Thoracic aorta (tissue), 2 donors: ENCODE measurements around the gene LBHD2. TPM values are rescaled to one million over a fixed set of nuclear protein-coding genes. Genes with fewer than 3 reads are reported as not detected.
A peak's percentile ranks its signal among the peaks of the same experiment; 100 is the strongest.

Experiments used
- ATAC-seq: fragments of 150-250 bp; one replicate; pipeline ENCODE4 v1.8.0; 2017; ENCODE audit warnings: low read depth; ENCODE audit not compliant: insufficient number of reproducible peaks, low FRiP score
- DNase-seq: peaks from one replicate; pipeline ENCODE4 v3.0.0-alpha.2; 2020; ENCODE audit warnings: low spot score
- H3K27ac ChIP-seq, 2 donors: fragments of 200-600 bp; sonication (generic); 1 replicate in 1 of 2; 2 replicates in 1 of 2; pipeline ENCODE4 v1.5.1; 2016; ENCODE audit warnings: mild to moderate bottlenecking in 2 of 2, moderate library complexity in 2 of 2
- H3K27me3 ChIP-seq: fragments of 200-600 bp; sonication (generic); replicated peaks from 2 replicates; pipeline ENCODE4 v1.6.0; 2016; ENCODE audit warnings: mild to moderate bottlenecking; ENCODE audit not compliant: insufficient read depth
- H3K36me3 ChIP-seq: fragments of 200-600 bp; sonication (generic); one replicate; pipeline ENCODE4 v1.5.1; 2016
- H3K4me1 ChIP-seq, 2 donors: fragments of 200-600 bp; sonication (generic); 1 replicate in 1 of 2; 2 replicates in 1 of 2; pipeline versions ENCODE4 v1.5.1 to v1.6.0; 2016; ENCODE audit warnings: low read depth in 2 of 2, mild to moderate bottlenecking in 1 of 2; ENCODE audit not compliant: control insufficient read depth in 1 of 2
- H3K4me3 ChIP-seq: fragments of 200-600 bp; sonication (generic); 2 replicates; pipeline ENCODE4 v1.5.1; 2016; ENCODE audit warnings: mild to moderate bottlenecking
- H3K9me3 ChIP-seq: fragments of 200-600 bp; sonication (generic); 2 replicates; pipeline ENCODE4 v1.5.1; 2016
- total RNA-seq, 2 donors: library from RNA; depleted of rRNA; stranded (reverse); fragments of >200 nt; gene quantifications; one replicate each; pipeline versions ENCODE4 v1.1.0 to v1.2.3, GENCODE V29; 2016
- TF ChIP-seq, protein P1 (sequence below): fragments of 200-600 bp; sonication (generic); IDR thresholded peaks from one replicate; pipeline ENCODE4 v1.5.1; 2019; ENCODE audit warnings: antibody characterized with exemption

Gene LBHD2
- total RNA-seq, 2 donors from 2014 or later = not detected

DNA sequence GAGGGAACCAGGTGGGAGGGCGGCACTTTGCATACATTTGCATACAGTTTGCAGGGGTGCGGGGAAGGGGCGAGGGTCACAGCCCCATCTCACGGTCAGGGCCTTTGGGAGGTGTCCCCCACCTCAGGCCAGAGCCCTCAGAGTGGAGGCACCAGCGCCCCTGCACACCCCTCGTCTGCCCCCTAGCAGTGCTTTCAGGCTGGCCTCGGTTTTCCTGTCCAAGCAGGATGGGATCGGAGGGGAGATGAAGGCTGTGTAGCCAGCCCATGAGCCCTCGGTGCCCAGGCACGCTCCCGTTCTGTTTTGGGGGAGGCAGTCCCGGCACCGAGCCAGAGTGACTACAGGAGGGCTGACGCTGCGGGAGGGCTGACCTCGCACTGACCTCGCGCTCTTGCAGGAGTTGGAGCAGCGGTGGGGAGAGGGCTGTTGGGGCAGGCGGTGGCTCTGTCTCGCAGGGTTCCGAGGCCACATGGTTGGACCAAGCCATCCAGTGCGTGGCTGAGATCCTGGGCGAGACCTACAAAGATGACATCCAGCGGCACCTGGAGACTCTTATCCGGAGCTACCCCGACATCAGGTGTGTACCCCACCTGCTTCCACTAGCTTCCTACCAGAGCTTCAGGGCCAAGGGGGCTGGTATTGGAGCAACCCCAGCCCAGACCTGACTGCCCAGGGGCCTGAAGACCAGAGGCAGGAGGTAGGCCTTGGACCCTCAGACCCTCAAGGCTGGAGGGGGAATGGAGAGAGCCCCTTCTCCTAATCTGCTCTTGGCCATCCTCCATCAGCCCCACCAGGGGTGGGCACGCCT is 24.1 kb downstream of the LBHD2 start:
- Histone ChIP-seq H3K9me3 (no peaks in the 10 kb centered on the region), H3K27ac (no peak overlapping the region), H3K4me1 (peaks cover 11 to 34% of the 10 kb centered on the region in 2 donors), H3K4me3 (no peak overlapping the region), H3K36me3 (no peaks in the 10 kb centered on the region), H3K27me3 (peaks cover 9% of the 10 kb centered on the region)
- no peak for DNase-seq
- TF ChIP-seq, protein P1, sequence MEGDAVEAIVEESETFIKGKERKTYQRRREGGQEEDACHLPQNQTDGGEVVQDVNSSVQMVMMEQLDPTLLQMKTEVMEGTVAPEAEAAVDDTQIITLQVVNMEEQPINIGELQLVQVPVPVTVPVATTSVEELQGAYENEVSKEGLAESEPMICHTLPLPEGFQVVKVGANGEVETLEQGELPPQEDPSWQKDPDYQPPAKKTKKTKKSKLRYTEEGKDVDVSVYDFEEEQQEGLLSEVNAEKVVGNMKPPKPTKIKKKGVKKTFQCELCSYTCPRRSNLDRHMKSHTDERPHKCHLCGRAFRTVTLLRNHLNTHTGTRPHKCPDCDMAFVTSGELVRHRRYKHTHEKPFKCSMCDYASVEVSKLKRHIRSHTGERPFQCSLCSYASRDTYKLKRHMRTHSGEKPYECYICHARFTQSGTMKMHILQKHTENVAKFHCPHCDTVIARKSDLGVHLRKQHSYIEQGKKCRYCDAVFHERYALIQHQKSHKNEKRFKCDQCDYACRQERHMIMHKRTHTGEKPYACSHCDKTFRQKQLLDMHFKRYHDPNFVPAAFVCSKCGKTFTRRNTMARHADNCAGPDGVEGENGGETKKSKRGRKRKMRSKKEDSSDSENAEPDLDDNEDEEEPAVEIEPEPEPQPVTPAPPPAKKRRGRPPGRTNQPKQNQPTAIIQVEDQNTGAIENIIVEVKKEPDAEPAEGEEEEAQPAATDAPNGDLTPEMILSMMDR = no peak
- no peak for ATAC-seq

GRCh38 chr14:103108749-103109207 is 24.8 kb downstream of the LBHD2 start:
- Histone ChIP-seq H3K36me3 (no peaks in the 10 kb centered on the region), H3K4me1 (peaks cover 11 to 33% of the 10 kb centered on the region in 2 donors), H3K27me3 (peaks cover 9% of the 10 kb centered on the region), H3K27ac (no peak overlapping the region), H3K9me3 (no peaks in the 10 kb centered on the region), H3K4me3 (no peak overlapping the region)
- TF ChIP-seq, protein P1 = no peak
- ATAC-seq (no peak), DNase-seq (no peak)

- ATAC-seq (no peak), DNase-seq (no peak)
- no peak overlapping the region for H3K27ac ChIP-seq
- TF ChIP-seq, protein P1 = no peak
- no peaks in the 10 kb centered on the region for H3K9me3 ChIP-seq
- H3K27me3 ChIP-seq = peaks cover 2% of the 10 kb centered on the region
- H3K4me1 ChIP-seq = peaks cover 11 to 23% of the 10 kb centered on the region in 2 donors
- H3K4me3 ChIP-seq = no peak overlapping the region
- no peaks in the 10 kb centered on the region for H3K36me3 ChIP-seq
Observed at GRCh38 chr14:103109535-103110441, 25.8 kb downstream of the LBHD2 start.

DNA sequence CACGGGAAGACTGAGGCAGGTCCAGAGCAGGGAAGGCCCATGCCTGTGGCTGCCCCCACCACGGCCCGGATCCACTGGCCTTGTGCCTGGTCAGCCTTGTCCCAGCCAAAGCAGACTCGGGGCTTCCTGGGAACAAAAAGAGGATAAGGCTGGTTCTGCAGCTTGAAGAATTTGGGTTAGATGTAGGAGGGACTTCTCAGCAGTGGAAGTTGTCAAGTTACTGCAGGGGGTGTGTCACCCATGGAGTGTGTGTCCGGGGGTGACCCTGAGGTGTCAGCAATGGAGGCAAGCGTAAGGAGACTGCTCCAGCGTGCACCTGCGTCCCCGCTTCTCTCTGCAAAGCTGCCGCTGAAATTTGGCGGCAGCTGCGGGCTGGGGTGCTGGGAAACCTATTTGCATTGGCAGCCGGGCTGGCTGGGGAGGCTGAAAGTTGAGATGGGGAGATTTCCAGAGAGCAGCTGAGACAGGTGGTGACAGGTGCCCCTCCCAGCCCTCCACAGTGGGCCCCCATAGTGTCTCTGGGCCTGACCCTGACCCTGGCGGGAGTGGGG is 26.7 kb downstream of the LBHD2 start:
- Histone ChIP-seq H3K27ac (no peak overlapping the region), H3K9me3 (no peaks in the 10 kb centered on the region), H3K36me3 (no peaks in the 10 kb centered on the region), H3K4me3 (no peak overlapping the region), H3K4me1 (peaks cover 11 to 19% of the 10 kb centered on the region in 2 donors), H3K27me3 (no peaks in the 10 kb centered on the region)
- DNase-seq (no peak), ATAC-seq (peak; percentile 29)
- TF ChIP-seq, protein P1 = no peak
